Kidney glomerular epithelial cell (primary cell): Measurements from ENCODE around the gene SELENBP1.
"Not testable (repeated sequence)": the region's sequence is repeated elsewhere in the genome, so short reads cannot be mapped to it uniquely, and the experiment has no call there.

ENCODE experiments used
- DNase-seq: peaks from one replicate; lab custom pipeline; 2025; lab: John Stamatoyannopoulos, UW

SELENBP1 gene

GRCh38 chr1:151377150-151377884, 4.8 kb upstream of the SELENBP1 start:
- no peak for DNase-seq

GRCh38 chr1:151373196-151373595, 691 bp upstream of the SELENBP1 start:
- DNase-seq = no peak

GRCh38 chr1:151371370-151372057, 991 bp downstream of the SELENBP1 start:
- DNase-seq = no peak

GRCh38 chr1:151370211-151370911, 2.1 kb downstream of the SELENBP1 start:
- DNase-seq = no peak

GRCh38 chr1:151369621-151370048, 2.9 kb downstream of the SELENBP1 start:
- DNase-seq = no peak

GRCh38 chr1:151369302-151369610, 3.2 kb downstream of the SELENBP1 start:
- DNase-seq = no peak

- no peak for DNase-seq
Observed at GRCh38 chr1:151368393-151369301, 3.9 kb downstream of the SELENBP1 start.

GRCh38 chr1:151367658-151368392, 4.7 kb downstream of the SELENBP1 start:
- no peak for DNase-seq

- DNase-seq = no peak
Observed at GRCh38 chr1:151364996-151365395, 7.5 kb downstream of the SELENBP1 start.

GRCh38 chr1:151362308-151363155, 10.0 kb downstream of the SELENBP1 start:
- no peak for DNase-seq

GRCh38 chr1:151361883-151362282, 10.6 kb downstream of the SELENBP1 start:
- no peak for DNase-seq

- DNase-seq = no peak
Observed at GRCh38 chr1:151356696-151357095, 15.8 kb downstream of the SELENBP1 start.

GRCh38 chr1:151352021-151352718, 20.3 kb downstream of the SELENBP1 start:
- no peak for DNase-seq

- DNase-seq = not testable (repeated sequence)
Observed at GRCh38 chr1:151350323-151350722, 22.2 kb downstream of the SELENBP1 start.

- DNase-seq = no peak
Observed at GRCh38 chr1:151347523-151348246, 24.8 kb downstream of the SELENBP1 start.

GRCh38 chr1:151346769-151347522, 25.6 kb downstream of the SELENBP1 start, which contains the start of gene RFX5:
Gene RFX5 (minus strand): TSS chr1:151347252. CDS start chr1:151346320, 932 bp downstream.
- peak; percentile 99 for DNase-seq

- DNase-seq = no peak
Observed at GRCh38 chr1:151346082-151346768, 26.3 kb downstream of the SELENBP1 start.

- no peak for DNase-seq
Observed at GRCh38 chr1:151344291-151344690, 28.2 kb downstream of the SELENBP1 start.
